ENCODE measurements around the gene EDEM1.
"Not testable (repeated sequence)": the region's sequence is repeated elsewhere in the genome, so short reads cannot be mapped to it uniquely, and the experiment has no call there.

The EDEM1 gene

GRCh38 chr3:5232570-5232969 is 45.1 kb downstream of the EDEM1 start:
- no peak for DNase-seq (ENCODE audit: low read depth in 2 of 2)

- no peak for DNase-seq (ENCODE audit: low read depth in 2 of 2)
Observed at GRCh38 chr3:5233026-5233425, 45.5 kb downstream of the EDEM1 start.

- DNase-seq (ENCODE audit: low read depth in 2 of 2) = no peak
Observed at GRCh38 chr3:5235655-5236054, 48.1 kb downstream of the EDEM1 start.

GRCh38 chr3:5238545-5238944 is 51.0 kb downstream of the EDEM1 start:
- no peak for DNase-seq (ENCODE audit: low read depth in 2 of 2)

GRCh38 chr3:5239602-5240001 is 52.1 kb downstream of the EDEM1 start:
- DNase-seq (ENCODE audit: low read depth in 2 of 2) = no peak

GRCh38 chr3:5240740-5241139 is 53.2 kb downstream of the EDEM1 start:
- DNase-seq (ENCODE audit: low read depth in 2 of 2) = no peak

GRCh38 chr3:5242785-5243184 is 55.3 kb downstream of the EDEM1 start:
- not testable (repeated sequence) for DNase-seq (ENCODE audit: low read depth in 2 of 2)

- DNase-seq (ENCODE audit: low read depth in 2 of 2) = no peak
Observed at GRCh38 chr3:5245927-5246326, 58.4 kb downstream of the EDEM1 start.

- no peak for DNase-seq (ENCODE audit: low read depth in 2 of 2)
Observed at GRCh38 chr3:5248822-5249221, 61.3 kb downstream of the EDEM1 start.

GRCh38 chr3:5250467-5251195 is 63.1 kb downstream of the EDEM1 start:
- no peak for DNase-seq (ENCODE audit: low read depth in 2 of 2)

GRCh38 chr3:5251196-5251583 is 63.7 kb downstream of the EDEM1 start:
- DNase-seq (ENCODE audit: low read depth in 2 of 2) = no peak

GRCh38 chr3:5252131-5252530 is 64.6 kb downstream of the EDEM1 start:
- DNase-seq (ENCODE audit: low read depth in 2 of 2) = no peak

GRCh38 chr3:5254281-5255048 is 67.0 kb downstream of the EDEM1 start:
- no peak for DNase-seq (ENCODE audit: low read depth in 2 of 2)

GRCh38 chr3:5255404-5256344 is 68.2 kb downstream of the EDEM1 start:
- no peak for DNase-seq (ENCODE audit: low read depth in 2 of 2)

GRCh38 chr3:5258526-5258925 is 71.0 kb downstream of the EDEM1 start:
- no peak for DNase-seq (ENCODE audit: low read depth in 2 of 2)

GRCh38 chr3:5260992-5261501 is 73.5 kb downstream of the EDEM1 start:
- DNase-seq (ENCODE audit: low read depth in 2 of 2) = no peak

- DNase-seq (ENCODE audit: low read depth in 2 of 2) = no peak
Observed at GRCh38 chr3:5262507-5262906, 75.0 kb downstream of the EDEM1 start.

- no peak for DNase-seq (ENCODE audit: low read depth in 2 of 2)
Observed at GRCh38 chr3:5264093-5264600, 76.6 kb downstream of the EDEM1 start.

GRCh38 chr3:5264896-5265770 is 77.6 kb downstream of the EDEM1 start:
- DNase-seq (ENCODE audit: low read depth in 2 of 2) = no peak

- DNase-seq (ENCODE audit: low read depth in 2 of 2) = no peak
Observed at GRCh38 chr3:5267252-5267651, 79.7 kb downstream of the EDEM1 start.

GRCh38 chr3:5267889-5268288 is 80.4 kb downstream of the EDEM1 start:
- DNase-seq (ENCODE audit: low read depth in 2 of 2) = no peak

Measured in activated CD8-positive, alpha-beta memory T cell treated with anti-CD3 and anti-CD28 coated beads for 4 hours (primary cell).